Esophagus muscularis mucosa (tissue), 3 donors: ENCODE data around the gene CBX5.

Experiments
- EP300 ChIP-seq: sonication (generic); formaldehyde crosslinking; IDR thresholded peaks from one replicate; pipeline ENCODE4 v1.6.1; 2017; ENCODE audit warnings: antibody characterized with exemption
- TF ChIP-seq, protein P1 (sequence below), 3 experiments: fragments of 200-600 bp in 2 of 3; fragments of 450-650 bp in 1 of 3; sonication (generic) in 2 of 3; IDR thresholded peaks; one replicate each; pipeline ENCODE4 v1.5.1; 2017 to 2019; ENCODE audit warnings: antibody characterized with exemption in 3 of 3, mild to moderate bottlenecking in 2 of 3, moderate library complexity in 1 of 3

DNA sequence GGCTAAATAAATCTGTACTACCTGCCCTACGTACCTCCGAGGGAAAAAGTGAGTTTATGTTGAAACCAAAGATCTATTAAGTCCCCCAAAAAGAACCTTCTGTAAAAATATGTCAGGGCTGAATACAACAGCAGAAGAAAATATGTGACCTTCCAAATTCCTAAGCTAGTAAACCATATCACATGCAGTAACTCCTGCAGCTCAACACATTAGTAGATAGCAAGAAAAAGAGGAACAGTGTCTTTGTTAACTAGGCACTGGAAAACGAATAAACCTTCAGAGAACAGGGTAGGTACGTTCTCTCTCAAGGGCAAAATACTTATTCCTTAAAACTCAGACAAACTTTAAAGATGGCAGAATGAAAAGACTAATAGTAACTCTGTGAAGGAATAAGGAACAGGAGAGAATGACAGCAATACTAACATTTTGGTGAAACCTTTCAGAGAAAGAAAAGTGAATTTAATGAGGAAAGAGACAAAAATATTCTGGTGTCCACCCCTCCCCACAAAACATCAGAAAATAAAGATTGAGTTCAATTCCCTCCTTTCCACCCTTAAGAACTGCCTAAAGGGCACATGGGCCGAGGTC, 18.0 kb downstream of the CBX5 start:
- TF ChIP-seq EP300, result no peak
- TF ChIP-seq, protein P1, sequence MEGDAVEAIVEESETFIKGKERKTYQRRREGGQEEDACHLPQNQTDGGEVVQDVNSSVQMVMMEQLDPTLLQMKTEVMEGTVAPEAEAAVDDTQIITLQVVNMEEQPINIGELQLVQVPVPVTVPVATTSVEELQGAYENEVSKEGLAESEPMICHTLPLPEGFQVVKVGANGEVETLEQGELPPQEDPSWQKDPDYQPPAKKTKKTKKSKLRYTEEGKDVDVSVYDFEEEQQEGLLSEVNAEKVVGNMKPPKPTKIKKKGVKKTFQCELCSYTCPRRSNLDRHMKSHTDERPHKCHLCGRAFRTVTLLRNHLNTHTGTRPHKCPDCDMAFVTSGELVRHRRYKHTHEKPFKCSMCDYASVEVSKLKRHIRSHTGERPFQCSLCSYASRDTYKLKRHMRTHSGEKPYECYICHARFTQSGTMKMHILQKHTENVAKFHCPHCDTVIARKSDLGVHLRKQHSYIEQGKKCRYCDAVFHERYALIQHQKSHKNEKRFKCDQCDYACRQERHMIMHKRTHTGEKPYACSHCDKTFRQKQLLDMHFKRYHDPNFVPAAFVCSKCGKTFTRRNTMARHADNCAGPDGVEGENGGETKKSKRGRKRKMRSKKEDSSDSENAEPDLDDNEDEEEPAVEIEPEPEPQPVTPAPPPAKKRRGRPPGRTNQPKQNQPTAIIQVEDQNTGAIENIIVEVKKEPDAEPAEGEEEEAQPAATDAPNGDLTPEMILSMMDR (IDR thresholded peaks at IDR 0.05), result no peak
